B cell (primary cell): Measurements from ENCODE around the gene LPXN. TPM values are rescaled to one million over a fixed set of nuclear protein-coding genes. Genes with fewer than 3 reads are reported as not detected.

ENCODE experiments used
- ATAC-seq: fragments of 200-7000 bp; cut with Tn5 transposase; one replicate; pipeline ENCODE4 v1.10.0; 2021; ENCODE audit warnings: low read depth, mild to moderate bottlenecking, moderate number of reproducible peaks, moderate library complexity
- CTCF ChIA-PET: fragments of 350-600 bp; sonication (Branson Sonifier 250); formaldehyde crosslinking; loops from one replicate; lab custom pipeline; 2021; ENCODE audit warnings: antibody characterized with exemption, inconsistent platforms; lab: Charles Lee
- POLR2A ChIA-PET: fragments of 350-600 bp; sonication (Branson Sonifier 250); formaldehyde crosslinking; loops from one replicate; lab custom pipeline; 2021; ENCODE audit warnings: antibody characterized with exemption; lab: Charles Lee
- DNase-seq: peaks from one replicate; pipeline ENCODE4 v3.0.0; 2013
- H2AFZ ChIP-seq: 2 replicates; pipeline ENCODE4 v1.6.1; 2012; ENCODE audit warnings: mild to moderate bottlenecking, low read depth, low read length; ENCODE audit not compliant: insufficient read depth, poor library complexity, severe bottlenecking
- H3K27ac ChIP-seq, 2 donors: 1 replicate in 1 of 2; 2 replicates in 1 of 2; pipeline ENCODE4 v1.5.1; 2012 to 2013; ENCODE audit warnings: low read length in 2 of 2, mild to moderate bottlenecking in 2 of 2, moderate library complexity in 1 of 2
- H3K27me3 ChIP-seq, 4 experiments: fragments of 200-600 bp in 1 of 4; sonication (generic) in 1 of 4; replicated peaks in 1 of 4; 1 replicate in 2 of 4; 2 replicates in 2 of 4; pipeline versions ENCODE4 v1.6.1 to v1.7.0; 2013 to 2016; ENCODE audit warnings: low read length in 3 of 4, mild to moderate bottlenecking in 2 of 4, mixed read lengths in 1 of 4, moderate library complexity in 1 of 4; ENCODE audit not compliant: insufficient read depth in 4 of 4, control insufficient read depth in 3 of 4; ENCODE audit errors: control extremely low read depth in 1 of 4
- H3K36me3 ChIP-seq, 2 experiments: replicated peaks in 1 of 2; 1 replicate in 1 of 2; 2 replicates in 1 of 2; pipeline versions ENCODE4 v1.6.1 to v1.7.1; 2013; ENCODE audit warnings: low read length in 1 of 2; ENCODE audit not compliant: insufficient read depth in 2 of 2, control insufficient read depth in 1 of 2; ENCODE audit errors: control extremely low read depth in 1 of 2, extremely low read depth in 1 of 2
- H3K4me1 ChIP-seq, 2 donors: fragments of 200-600 bp in 1 of 2; sonication (generic) in 1 of 2; 1 replicate in 1 of 2; 2 replicates in 1 of 2; pipeline versions ENCODE4 v1.5.1 to v1.6.1; 2013 to 2017; ENCODE audit warnings: low read length in 2 of 2; ENCODE audit not compliant: control insufficient read depth in 2 of 2, insufficient read depth in 2 of 2
- H3K4me2 ChIP-seq: replicated peaks from 2 replicates; pipeline ENCODE3; 2012; ENCODE audit warnings: mild to moderate bottlenecking, low read depth, low read length; ENCODE audit not compliant: poor library complexity, severe bottlenecking
- H3K4me3 ChIP-seq, 5 experiments: fragments of 200-600 bp in 1 of 5; sonication (generic) in 1 of 5; 1 replicate in 3 of 5; 2 replicates in 2 of 5; pipeline versions ENCODE4 v1.5.1 to v1.7.0; 2011 to 2016; ENCODE audit warnings: low read length in 4 of 5, mild to moderate bottlenecking in 4 of 5, low read depth in 2 of 5, control low read depth in 1 of 5, moderate library complexity in 1 of 5; ENCODE audit not compliant: insufficient read depth in 1 of 5; ENCODE audit errors: control extremely low read depth in 1 of 5, extremely low read depth in 1 of 5
- H3K79me2 ChIP-seq: fragments of 200-600 bp; sonication (generic); one replicate; pipeline ENCODE4 v1.6.0; 2016; ENCODE audit warnings: low read length; ENCODE audit not compliant: control insufficient read depth, insufficient read depth
- H3K9ac ChIP-seq: fragments of 200-600 bp; sonication (generic); 2 replicates; pipeline ENCODE4 v1.6.1; 2017; ENCODE audit warnings: mild to moderate bottlenecking, low read length, moderate library complexity
- H3K9me3 ChIP-seq, 3 donors: one replicate each; pipeline versions ENCODE4 v1.6.1 to v1.7.1; 2013; ENCODE audit warnings: low read length in 2 of 3; ENCODE audit not compliant: control insufficient read depth in 2 of 3, insufficient read depth in 1 of 3; ENCODE audit errors: control extremely low read depth in 1 of 3
- H4K20me1 ChIP-seq: 2 replicates; pipeline ENCODE4 v1.6.0; 2012; ENCODE audit warnings: mild to moderate bottlenecking, low read length; ENCODE audit not compliant: insufficient read depth, control insufficient read depth, poor library complexity, severe bottlenecking
- H3K27ac Mint-ChIP-seq: one replicate; pipeline ENCODE4 v1.8.0; 2021; ENCODE audit warnings: mixed read lengths
- H3K27me3 Mint-ChIP-seq: one replicate; pipeline ENCODE4 v1.8.0; 2021; ENCODE audit warnings: mixed read lengths
- H3K4me1 Mint-ChIP-seq: one replicate; pipeline ENCODE4 v1.8.0; 2021; ENCODE audit warnings: mixed read lengths
- H3K4me3 Mint-ChIP-seq: one replicate; pipeline ENCODE4 v1.8.0; 2021; ENCODE audit warnings: mixed read lengths
- H3K9me3 Mint-ChIP-seq: one replicate; pipeline ENCODE4 v1.8.0; 2022; ENCODE audit warnings: mixed read lengths; ENCODE audit not compliant: insufficient read depth
- EZH2 ChIP-seq: IDR thresholded peaks from 2 replicates; pipeline ENCODE4 v1.6.1; 2012; ENCODE audit warnings: borderline replicate concordance, low read depth, mild to moderate bottlenecking, moderate library complexity, low read length; ENCODE audit not compliant: insufficient read depth, poor library complexity, severe bottlenecking
- WGBS: methylation state at CpG from one replicate; pipeline ENCODE4 v1.1.5; 2013; ENCODE audit warnings: missing lambda C conversion rate; ENCODE audit not compliant: insufficient coverage; 5-methylcytosine and 5-hydroxymethylcytosine counted together
- intact Hi-C: fragments of 100-400 bp; cut with micrococcal nuclease; formaldehyde crosslinking; loops from one replicate; pipeline ENCODE4 v1.10.0; 2022
- polyA plus RNA-seq: library from polyadenylated mRNA; depleted of rRNA; stranded (reverse); fragments of >200 nt; gene quantifications from 2 replicates; pipeline ENCODE4 v1.2.3, GENCODE V29; 2012
- total RNA-seq, 2 donors: library from RNA; stranded (reverse); fragments of 120-200 nt in 1 of 2; gene quantifications; 1 replicate in 1 of 2; 2 replicates in 1 of 2; pipeline versions ENCODE4 v1.2.3 to v1.2.4, GENCODE V29; 2013 to 2022
- TF ChIP-seq, protein P1 (sequence below): fragments of 200-600 bp; IDR thresholded peaks from one replicate; pipeline ENCODE4 v1.8.0; 2022; ENCODE audit warnings: antibody characterized with exemption, mild to moderate bottlenecking

Gene LPXN
- total and polyA plus RNA-seq, 2 donors (not counting 1 experiment from before 2014, with no cell fraction given): 59.2 to 209 TPM

- Histone ChIP-seq H3K36me3 (peaks cover 19 to 51% of the 10 kb centered on the region in 2 experiments), H3K4me2 (peak overlapping the region; percentile 28), H3K27ac (peak overlapping the region in 1 of 2 donors; percentile 18), H3K9ac (no peak overlapping the region), H3K79me2 (peaks cover 34% of the 10 kb centered on the region), H3K27me3 (no peaks in the 10 kb centered on the region), H4K20me1 (peaks cover 19% of the 10 kb centered on the region), H3K4me3 (no peak overlapping the region), H3K9me3 (no peaks in the 10 kb centered on the region), H3K4me1 (peaks cover 11 to 20% of the 10 kb centered on the region in 2 donors), H2AFZ (no peak overlapping the region)
- Mint-ChIP-seq H3K4me1 (peaks cover 38% of the 10 kb centered on the region), H3K27me3 (no peaks in the 10 kb centered on the region), H3K9me3 (no peaks in the 10 kb centered on the region), H3K27ac (peak overlapping the region; percentile 33), H3K4me3 (peak overlapping the region; percentile 26)
- TF ChIP-seq EZH2: no peak
- TF ChIP-seq, protein P1, sequence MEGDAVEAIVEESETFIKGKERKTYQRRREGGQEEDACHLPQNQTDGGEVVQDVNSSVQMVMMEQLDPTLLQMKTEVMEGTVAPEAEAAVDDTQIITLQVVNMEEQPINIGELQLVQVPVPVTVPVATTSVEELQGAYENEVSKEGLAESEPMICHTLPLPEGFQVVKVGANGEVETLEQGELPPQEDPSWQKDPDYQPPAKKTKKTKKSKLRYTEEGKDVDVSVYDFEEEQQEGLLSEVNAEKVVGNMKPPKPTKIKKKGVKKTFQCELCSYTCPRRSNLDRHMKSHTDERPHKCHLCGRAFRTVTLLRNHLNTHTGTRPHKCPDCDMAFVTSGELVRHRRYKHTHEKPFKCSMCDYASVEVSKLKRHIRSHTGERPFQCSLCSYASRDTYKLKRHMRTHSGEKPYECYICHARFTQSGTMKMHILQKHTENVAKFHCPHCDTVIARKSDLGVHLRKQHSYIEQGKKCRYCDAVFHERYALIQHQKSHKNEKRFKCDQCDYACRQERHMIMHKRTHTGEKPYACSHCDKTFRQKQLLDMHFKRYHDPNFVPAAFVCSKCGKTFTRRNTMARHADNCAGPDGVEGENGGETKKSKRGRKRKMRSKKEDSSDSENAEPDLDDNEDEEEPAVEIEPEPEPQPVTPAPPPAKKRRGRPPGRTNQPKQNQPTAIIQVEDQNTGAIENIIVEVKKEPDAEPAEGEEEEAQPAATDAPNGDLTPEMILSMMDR: no peak
- ChIA-PET POLR2A (no interaction called here), CTCF (interaction anchor here (0.6 to 3.6 kb wide), 3 partner anchors 20 to 842 kb away, joined by 3 to 12 read pairs (median 9); no protein-coding TSS in a partner anchor)
- no CpG with 5 or more reads among the region's 8 CpGs for WGBS
- DNase-seq (peak; percentile 25), ATAC-seq (peak; percentile 47)
- intact Hi-C loops: no loop called here
These were observed 34.1 kb upstream of the LPXN start for GRCh38 chr11:58609723-58610122.

DNA sequence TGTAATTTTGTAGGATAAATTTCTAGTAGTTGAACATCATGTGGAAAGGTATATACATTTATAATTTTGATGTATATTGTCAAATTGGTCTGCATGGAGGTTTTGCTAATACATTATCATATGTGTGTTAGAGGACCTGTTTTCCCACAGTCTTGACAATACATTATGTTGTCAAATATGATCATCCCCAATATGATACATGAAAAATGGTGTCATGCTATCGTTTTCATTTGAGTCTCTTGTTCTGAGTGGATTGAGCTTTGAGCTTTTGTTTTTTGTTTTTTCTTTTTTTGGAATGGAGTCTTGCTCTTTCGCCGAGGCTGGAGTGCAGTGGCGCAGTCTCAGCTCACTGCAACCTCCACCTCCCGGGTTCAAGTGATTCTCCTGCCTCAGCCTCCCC, 32.7 kb upstream of the LPXN start:
- DNase-seq (no peak), ATAC-seq (no peak)
- Histone ChIP-seq H3K79me2 (peaks cover 48% of the 10 kb centered on the region), H3K27me3 (no peaks in the 10 kb centered on the region), H3K4me3 (no peak overlapping the region), H3K36me3 (peaks cover 15 to 39% of the 10 kb centered on the region in 2 experiments), H3K9me3 (no peaks in the 10 kb centered on the region), H2AFZ (no peak overlapping the region), H4K20me1 (peaks cover 24% of the 10 kb centered on the region), H3K9ac (no peak overlapping the region), H3K4me2 (no peak overlapping the region), H3K4me1 (peaks cover 11 to 20% of the 10 kb centered on the region in 2 donors), H3K27ac (no peak overlapping the region)
- intact Hi-C loops: no loop called here
- Mint-ChIP-seq H3K9me3 (no peaks in the 10 kb centered on the region), H3K27ac (peak overlapping the region; percentile 10), H3K27me3 (no peaks in the 10 kb centered on the region), H3K4me1 (peaks cover 50% of the 10 kb centered on the region), H3K4me3 (no peak overlapping the region)
- ChIA-PET CTCF (interaction anchor here (0.6 to 1.0 kb wide), 3 partner anchors 9 to 40 kb away, joined by 3 read pairs; no protein-coding TSS in a partner anchor), POLR2A (no interaction called here)
- no peak for TF ChIP-seq EZH2
- TF ChIP-seq, protein P1: no peak
- 100% methylated on average over 3 of the region's 5 CpGs for WGBS
